HFF-Myc (cell line): ENCODE measurements around the gene KNG1.
"Not testable (repeated sequence)": the region's sequence is repeated elsewhere in the genome, so short reads cannot be mapped to it uniquely, and the experiment has no call there.

Source experiments
- DNase-seq: peaks from one replicate; pipeline ENCODE4 v3.0.0-alpha.2; 2011; ENCODE audit warnings: low read depth; ENCODE audit errors: extremely low read depth
- H3K4me3 ChIP-seq: replicated peaks from 2 replicates; pipeline ENCODE4 v1.5.1; 2011; ENCODE audit warnings: low read depth, mild to moderate bottlenecking, control low read depth, low read length
- CTCF ChIP-seq: IDR thresholded peaks from 2 replicates; pipeline ENCODE4 v1.5.1; 2012; ENCODE audit warnings: mild to moderate bottlenecking, low read depth, low read length, control low read depth; ENCODE audit errors: missing control alignments

Gene KNG1

GRCh38 chr3:186694288-186695032 is 22.7 kb upstream of the KNG1 start:
- DNase-seq = no peak
- no peak overlapping the region for H3K4me3 ChIP-seq
- no peak for TF ChIP-seq CTCF

GRCh38 chr3:186696522-186696921 is 20.6 kb upstream of the KNG1 start:
- DNase-seq = no peak
- no peak for TF ChIP-seq CTCF
- no peak overlapping the region for H3K4me3 ChIP-seq

GRCh38 chr3:186697510-186697909 is 19.6 kb upstream of the KNG1 start:
- TF ChIP-seq CTCF = no peak
- no peak overlapping the region for H3K4me3 ChIP-seq
- no peak for DNase-seq

- no peak overlapping the region for H3K4me3 ChIP-seq
- DNase-seq = no peak
- TF ChIP-seq CTCF = no peak
Observed at GRCh38 chr3:186700267-186700666, 16.9 kb upstream of the KNG1 start.

- DNase-seq, H3K4me3 ChIP-seq: not testable (repeated sequence)
Observed at GRCh38 chr3:186702451-186702850, 14.7 kb upstream of the KNG1 start.

- TF ChIP-seq CTCF = no peak
- H3K4me3 ChIP-seq = no peak overlapping the region
- no peak for DNase-seq
Observed at GRCh38 chr3:186705882-186706780, 11.0 kb upstream of the KNG1 start.

- no peak for TF ChIP-seq CTCF
- DNase-seq = no peak
- H3K4me3 ChIP-seq = no peak overlapping the region
Observed at GRCh38 chr3:186708983-186709679, 8.0 kb upstream of the KNG1 start.

- not testable (repeated sequence) for DNase-seq, H3K4me3 ChIP-seq
Observed at GRCh38 chr3:186710694-186711093, 6.5 kb upstream of the KNG1 start.
